GM23338 (cell line): ENCODE results near the gene GET3. TPM values are rescaled to one million over a fixed set of nuclear protein-coding genes. Genes with fewer than 3 reads are reported as not detected.

Source experiments
- ATAC-seq: fragments of 200-7000 bp; cut with Tn5 transposase; 3 replicates; pipeline ENCODE4 v1.9.1; 2020
- DNase-seq: peaks from one replicate; pipeline ENCODE4 v3.0.0-alpha.2; 2015; ENCODE audit warnings: low spot score
- H2AFZ ChIP-seq: fragments of 200-600 bp; sonication (generic); 2 replicates; pipeline ENCODE4 v1.8.0; 2016; ENCODE audit warnings: antibody characterized with exemption, mild to moderate bottlenecking, moderate library complexity
- H3F3A ChIP-seq: fragments of 200-600 bp; sonication (generic); replicated peaks from 2 replicates; pipeline ENCODE4 v1.8.0; 2017; ENCODE audit warnings: antibody characterized with exemption, mixed run types, low read depth
- H3K27ac ChIP-seq: fragments of 200-600 bp; sonication (generic); 2 replicates; pipeline ENCODE4 v1.6.1; 2016; ENCODE audit warnings: low read depth
- H3K27me3 ChIP-seq: fragments of 200-600 bp; sonication (generic); 2 replicates; pipeline ENCODE4 v1.8.0; 2016; ENCODE audit warnings: mild to moderate bottlenecking, mixed run types, moderate library complexity; ENCODE audit not compliant: insufficient read depth
- H3K36me3 ChIP-seq: fragments of 200-600 bp; sonication (generic); 2 replicates; pipeline ENCODE4 v1.8.0; 2016; ENCODE audit warnings: mild to moderate bottlenecking; ENCODE audit not compliant: insufficient read depth
- H3K4me1 ChIP-seq: fragments of 200-600 bp; sonication (generic); 2 replicates; pipeline ENCODE4 v1.8.0; 2016; ENCODE audit warnings: mild to moderate bottlenecking, moderate library complexity; ENCODE audit not compliant: insufficient read depth
- H3K4me2 ChIP-seq: fragments of 200-600 bp; sonication (generic); 2 replicates; pipeline ENCODE4 v1.7.1; 2017; ENCODE audit warnings: mixed run types
- H3K4me3 ChIP-seq: fragments of 200-600 bp; sonication (generic); 2 replicates; pipeline ENCODE4 v1.6.1; 2016; ENCODE audit warnings: mixed run types
- H3K79me2 ChIP-seq: fragments of 200-600 bp; sonication (generic); replicated peaks from 2 replicates; pipeline ENCODE4 v1.8.0; 2017; ENCODE audit warnings: mild to moderate bottlenecking; ENCODE audit not compliant: insufficient read depth
- H3K9me2 ChIP-seq: fragments of 200-600 bp; sonication (generic); 2 replicates; pipeline ENCODE4 v1.8.0; 2017; ENCODE audit not compliant: insufficient read depth
- H4K20me1 ChIP-seq: fragments of 200-600 bp; sonication (generic); replicated peaks from 2 replicates; pipeline ENCODE4 v1.8.0; 2017; ENCODE audit warnings: mild to moderate bottlenecking; ENCODE audit not compliant: insufficient read depth
- H3K27ac Mint-ChIP-seq: 2 replicates; pipeline ENCODE4 v1.8.0; 2020; ENCODE audit warnings: inconsistent platforms, mild to moderate bottlenecking, moderate library complexity, mixed read lengths
- H3K27me3 Mint-ChIP-seq: 3 replicates; pipeline ENCODE4 v1.8.0; 2022; ENCODE audit warnings: low read depth, mild to moderate bottlenecking, moderate library complexity, mixed read lengths, inconsistent platforms; ENCODE audit not compliant: insufficient read depth, poor library complexity
- H3K36me3 Mint-ChIP-seq: 3 replicates; pipeline ENCODE4 v1.8.0; 2021; ENCODE audit warnings: low read depth, mild to moderate bottlenecking, inconsistent platforms, moderate library complexity, mixed read lengths
- H3K4me1 Mint-ChIP-seq: 3 replicates; pipeline ENCODE4 v1.8.0; 2020; ENCODE audit warnings: mild to moderate bottlenecking, inconsistent platforms, mixed read lengths
- H3K4me3 Mint-ChIP-seq: 3 replicates; pipeline ENCODE4 v1.8.0; 2021; ENCODE audit warnings: moderate library complexity, mild to moderate bottlenecking, inconsistent platforms, mixed read lengths
- H3K9me3 Mint-ChIP-seq: 3 replicates; pipeline ENCODE4 v1.8.0; 2020; ENCODE audit warnings: moderate library complexity, mild to moderate bottlenecking, inconsistent platforms, mixed read lengths
- ETS1 ChIP-seq: IDR thresholded peaks from 2 replicates; pipeline ENCODE4 v1.6.1; 2016; ENCODE audit warnings: antibody characterized with exemption
- EZH2phosphoT487 ChIP-seq: fragments of 200-600 bp; sonication (generic); IDR thresholded peaks from one replicate; pipeline ENCODE4 v1.8.1; 2018; ENCODE audit warnings: antibody characterized with exemption; ENCODE audit not compliant: unreplicated experiment
- NANOG ChIP-seq: IDR thresholded peaks from 2 replicates; pipeline ENCODE4 v1.6.1; 2016; ENCODE audit warnings: antibody characterized with exemption, borderline replicate concordance
- POLR2AphosphoS5 ChIP-seq: IDR thresholded peaks from 2 replicates; pipeline ENCODE4 v1.6.1; 2016; ENCODE audit warnings: antibody characterized with exemption, low read depth
- STAT1 ChIP-seq: IDR thresholded peaks from one replicate; pipeline ENCODE4 v1.6.1; 2016; ENCODE audit warnings: antibody characterized with exemption; ENCODE audit not compliant: unreplicated experiment
- ZNF331 ChIP-seq: fragments of 250-450 bp; sonication (Bioruptor Pico); IDR thresholded peaks from 2 replicates; pipeline ENCODE4 v1.5.0; 2020; ENCODE audit warnings: low read depth, mild to moderate bottlenecking, moderate library complexity
- polyA plus RNA-seq: library from polyadenylated mRNA; unstranded; fragments of >200 nt; fragmentation: Nextera tagmentation; extraction: Ambion mirVana; gene quantifications from 2 replicates; pipeline ENCODE4 v1.2.1, GENCODE V29; 2016
- total RNA-seq: library from RNA; depleted of rRNA; stranded (reverse); fragments of >200 nt; shearing (Covaris generic); gene quantifications from 2 replicates; pipeline ENCODE4 v1.2.3, GENCODE V29; 2014

GET3 gene
- total and polyA plus RNA-seq, 2 experiments from 2014 or later = 90.4 to 109 TPM

GRCh38 chr19:12745166-12745897 lies 8.0 kb downstream of the GET3 start:
- Histone ChIP-seq H2AFZ (no peak overlapping the region), H3K79me2 (no peaks in the 10 kb centered on the region), H3F3A (no peaks in the 10 kb centered on the region), H3K4me3 (no peak overlapping the region), H3K4me1 (no peaks in the 10 kb centered on the region), H4K20me1 (no peaks in the 10 kb centered on the region), H3K9me2 (no peaks in the 10 kb centered on the region), H3K4me2 (no peak overlapping the region), H3K27me3 (no peaks in the 10 kb centered on the region), H3K36me3 (no peaks in the 10 kb centered on the region; the same call in 1 of the 2 replicates), H3K27ac (no peak overlapping the region)
- Mint-ChIP-seq H3K9me3 (no peaks in the 10 kb centered on the region), H3K4me3 (no peak overlapping the region), H3K27me3 (peaks cover 13% of the 10 kb centered on the region), H3K36me3 (peaks cover 54% of the 10 kb centered on the region), H3K4me1 (no peaks in the 10 kb centered on the region), H3K27ac (no peak overlapping the region; the same call in 1 of the 2 replicates)
- no peak for DNase-seq
- ATAC-seq = no peak
- TF ChIP-seq ETS1 (no peak), STAT1 (no peak), POLR2AphosphoS5 (no peak)

GRCh38 chr19:12748489-12748888 lies 11.2 kb downstream of the GET3 start:
- Histone ChIP-seq H3K79me2 (no peaks in the 10 kb centered on the region), H3K27ac (no peak overlapping the region), H3K27me3 (peaks cover 8% of the 10 kb centered on the region; the same call in 1 of the 2 replicates), H3K4me2 (no peak overlapping the region), H3K9me2 (no peaks in the 10 kb centered on the region), H3K36me3 (no peaks in the 10 kb centered on the region), H3K4me3 (no peak overlapping the region), H4K20me1 (no peaks in the 10 kb centered on the region; the same call in 1 of the 2 replicates), H3F3A (no peaks in the 10 kb centered on the region), H3K4me1 (no peaks in the 10 kb centered on the region; the same call in 1 of the 2 replicates), H2AFZ (no peak overlapping the region)
- Mint-ChIP-seq H3K9me3 (no peaks in the 10 kb centered on the region), H3K36me3 (peaks cover 40% of the 10 kb centered on the region), H3K27ac (no peak overlapping the region), H3K4me3 (no peak overlapping the region; the same call in 2 of the 3 replicates), H3K4me1 (peaks cover 14% of the 10 kb centered on the region; the same call in 2 of the 3 replicates), H3K27me3 (peaks cover 13% of the 10 kb centered on the region)
- DNase-seq (no peak), ATAC-seq (peak; percentile 14)
- no peak for TF ChIP-seq ETS1
- no peak for TF ChIP-seq POLR2AphosphoS5
- TF ChIP-seq EZH2phosphoT487 = no peak
- no peak for TF ChIP-seq ZNF331
- no peak for TF ChIP-seq NANOG
